Esophagus mucosa (tissue), 1 donor: Measurements from ENCODE around the gene SYT14. TPM values are rescaled to one million over a fixed set of nuclear protein-coding genes. Genes with fewer than 3 reads are reported as not detected.
"Not testable (repeated sequence)": the region's sequence is repeated elsewhere in the genome, so short reads cannot be mapped to it uniquely, and the experiment has no call there.

Source experiments
- ATAC-seq: fragments of 200-7000 bp; cut with Tn5 transposase; one replicate; pipeline ENCODE4 v1.9.1; 2020
- total RNA-seq: library from RNA; stranded (reverse); gene quantifications from one replicate; pipeline ENCODE4 v1.2.4, GENCODE V29; 2023
- donor health status: DM: yes; HTN: yes; CAD: no.

SYT14 gene
- total RNA-seq, 1 donor from 2014 or later: not detected

DNA sequence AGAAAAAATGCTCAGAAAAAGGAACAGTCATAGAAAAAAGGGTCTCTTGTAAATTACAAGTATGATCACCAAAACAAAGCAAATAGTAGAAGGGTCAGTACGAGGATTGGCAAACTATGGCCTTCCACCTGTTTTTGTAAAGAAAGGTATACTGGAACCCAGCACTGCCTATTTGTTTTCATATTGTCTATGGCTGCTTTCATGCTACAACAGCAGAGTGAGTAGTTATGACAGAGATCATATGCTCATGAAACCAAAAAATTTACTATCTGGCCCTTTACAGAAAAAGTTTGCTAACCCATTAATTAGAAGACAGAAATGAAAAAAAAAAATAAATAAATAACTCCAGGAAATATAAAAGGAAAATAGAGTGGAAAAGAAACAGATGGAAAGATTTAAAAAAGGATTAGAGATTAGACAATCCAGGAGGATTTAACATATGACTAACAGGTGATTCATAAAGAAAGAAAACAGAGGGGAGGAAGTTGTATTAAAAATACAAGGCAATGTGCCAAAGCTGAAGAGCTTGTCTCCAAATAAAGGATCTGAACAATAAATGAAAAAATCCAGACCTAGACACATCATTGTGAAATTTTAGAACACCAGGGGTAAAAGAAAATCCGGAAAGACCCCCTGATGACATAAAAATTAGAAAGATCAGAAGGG lies 186.0 kb downstream of the SYT14 start:
- ATAC-seq: no peak

GRCh38 chr1:210124736-210125135 lies 186.7 kb downstream of the SYT14 start:
- no peak for ATAC-seq

DNA sequence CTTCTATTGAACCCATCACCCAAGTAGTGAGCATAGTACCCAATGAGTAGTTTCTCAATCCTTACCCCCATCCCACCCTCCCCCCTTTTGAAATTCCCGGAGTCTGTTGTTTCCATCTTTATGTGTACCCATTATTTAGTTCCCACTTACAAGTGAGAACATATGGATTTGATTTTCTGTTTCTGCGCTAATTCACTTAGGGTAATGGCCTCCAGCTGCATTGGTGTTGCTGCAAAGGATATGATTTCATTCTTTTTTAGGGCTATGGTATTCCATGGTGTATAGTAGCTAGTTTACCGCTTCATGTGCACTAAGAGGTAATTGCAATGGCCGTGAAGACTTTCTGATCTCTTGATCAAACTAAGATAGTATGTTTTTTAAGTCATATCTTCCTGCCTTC lies 187.1 kb downstream of the SYT14 start:
- no peak for ATAC-seq

GRCh38 chr1:210129092-210129491 lies 191.1 kb downstream of the SYT14 start:
- no peak for ATAC-seq

DNA sequence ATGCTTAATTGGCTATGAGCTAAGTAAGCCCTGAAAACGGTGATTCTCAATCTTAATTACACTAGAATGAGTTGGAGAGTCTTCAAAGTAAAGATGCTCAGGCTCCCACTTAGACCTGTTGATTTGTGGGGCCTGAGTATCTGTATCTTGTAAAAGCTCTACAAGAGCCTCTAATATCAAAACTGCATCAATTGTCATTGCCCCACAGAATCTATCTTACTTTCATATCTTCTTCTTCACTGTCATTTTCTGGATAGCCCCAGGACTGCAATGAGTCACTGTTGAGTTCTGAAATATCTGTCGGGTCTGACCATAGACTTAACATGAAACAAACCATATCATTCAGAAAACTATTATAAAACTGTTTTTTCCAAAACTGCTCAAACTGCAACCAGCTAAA lies 191.7 kb downstream of the SYT14 start:
- ATAC-seq: no peak

DNA sequence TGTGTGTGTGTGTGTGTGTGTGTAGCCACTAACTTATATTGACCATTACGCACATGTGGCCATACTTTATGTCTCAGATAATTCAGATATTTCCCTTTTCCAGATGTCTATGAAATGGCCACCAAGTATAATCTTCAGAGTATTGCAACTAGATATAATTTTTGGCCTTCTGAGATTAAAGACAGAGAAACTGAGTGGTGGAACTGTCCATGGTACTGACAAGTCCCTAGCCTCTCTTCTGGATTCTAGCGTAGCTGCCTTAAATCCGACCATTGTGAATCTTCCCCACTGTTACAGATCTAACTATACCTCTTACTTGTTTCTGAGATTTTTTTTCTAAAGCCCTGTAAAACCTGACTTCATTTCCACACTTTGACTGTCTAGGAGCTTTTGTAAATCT lies 194.6 kb downstream of the SYT14 start:
- ATAC-seq: no peak

- no peak for ATAC-seq
These were observed 205.5 kb downstream of the SYT14 start for GRCh38 chr1:210143465-210144062.

- no peak for ATAC-seq
These were observed 206.7 kb downstream of the SYT14 start for GRCh38 chr1:210144736-210145135.

- ATAC-seq: no peak
These were observed 213.1 kb downstream of the SYT14 start for GRCh38 chr1:210151052-210151672.

DNA sequence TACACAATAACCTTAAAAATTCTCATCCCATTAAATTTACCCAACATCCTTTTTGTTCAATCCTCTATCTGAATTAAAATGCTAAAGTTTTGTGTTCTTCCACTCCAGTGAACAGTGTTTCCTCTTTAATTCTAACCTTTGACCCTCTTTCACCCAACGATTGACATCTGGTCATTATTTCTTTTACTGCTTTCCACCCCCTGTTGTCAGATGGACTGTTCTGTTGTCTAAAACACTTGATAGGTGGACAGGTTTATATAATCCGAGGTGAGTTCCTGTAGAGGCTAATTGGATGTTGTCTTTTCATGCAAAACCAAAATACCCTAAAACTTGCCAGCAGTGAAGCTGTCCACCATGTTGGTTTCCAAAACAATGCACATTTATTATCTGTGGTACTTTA lies 221.2 kb downstream of the SYT14 start:
- ATAC-seq: no peak

- no peak for ATAC-seq
These were observed 232.2 kb downstream of the SYT14 start for GRCh38 chr1:210170220-210170619.

- no peak for ATAC-seq
These were observed 236.1 kb downstream of the SYT14 start for GRCh38 chr1:210174133-210174532.

DNA sequence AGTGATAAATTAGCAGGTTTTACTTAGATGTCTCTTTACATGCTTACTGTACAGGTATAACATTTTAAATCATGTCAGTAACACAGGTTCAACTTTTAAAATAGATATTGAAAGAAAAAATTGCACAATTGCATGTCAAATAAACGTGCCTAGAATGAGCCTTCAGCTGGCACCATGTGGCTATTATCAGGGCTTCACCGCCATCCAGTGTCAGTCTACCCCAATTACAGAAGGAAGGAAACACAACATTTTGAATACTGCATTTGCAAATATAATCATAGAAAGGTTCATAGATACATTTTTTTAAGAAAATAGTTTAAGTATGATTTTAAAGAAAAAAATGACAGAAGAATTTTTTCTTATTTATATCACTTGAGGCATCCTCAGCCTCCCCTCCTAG lies 247.0 kb downstream of the SYT14 start:
- ATAC-seq: no peak

DNA sequence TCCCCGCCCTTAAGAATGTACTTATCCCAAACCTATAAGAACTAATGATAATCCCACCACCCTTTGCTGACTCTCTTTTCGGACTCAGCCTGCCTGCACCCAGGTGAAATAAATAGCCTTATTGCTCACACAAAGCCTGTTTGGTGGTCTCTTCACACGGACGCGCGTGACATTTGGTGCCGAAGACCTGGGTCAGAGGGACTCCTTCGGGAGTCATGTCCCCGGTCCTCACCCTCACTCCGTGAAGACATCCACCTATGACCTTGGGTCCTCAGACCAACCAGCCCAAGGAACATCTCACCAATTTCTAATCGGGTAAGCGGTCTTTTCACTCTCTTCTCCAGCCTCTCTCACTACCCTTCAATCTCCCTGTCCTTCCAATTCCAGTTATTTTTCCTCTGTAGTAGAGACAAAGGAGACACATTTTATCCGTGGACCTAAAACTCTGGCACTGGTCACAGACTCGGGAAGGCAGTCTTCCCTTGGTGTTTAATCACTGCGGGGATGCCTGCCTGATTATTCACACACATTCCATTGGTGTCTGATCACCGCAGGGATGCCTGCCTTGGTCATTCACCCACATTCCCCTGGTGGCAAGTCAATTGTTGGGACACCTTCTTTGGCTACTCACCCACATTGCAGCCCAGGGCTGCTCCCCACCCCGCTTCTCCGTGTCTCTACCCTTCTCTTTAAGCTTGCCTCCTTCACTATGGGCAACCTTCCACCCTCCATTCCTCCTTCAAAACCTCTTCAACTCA lies 250.0 kb downstream of the SYT14 start:
- ATAC-seq: not testable (repeated sequence)

DNA sequence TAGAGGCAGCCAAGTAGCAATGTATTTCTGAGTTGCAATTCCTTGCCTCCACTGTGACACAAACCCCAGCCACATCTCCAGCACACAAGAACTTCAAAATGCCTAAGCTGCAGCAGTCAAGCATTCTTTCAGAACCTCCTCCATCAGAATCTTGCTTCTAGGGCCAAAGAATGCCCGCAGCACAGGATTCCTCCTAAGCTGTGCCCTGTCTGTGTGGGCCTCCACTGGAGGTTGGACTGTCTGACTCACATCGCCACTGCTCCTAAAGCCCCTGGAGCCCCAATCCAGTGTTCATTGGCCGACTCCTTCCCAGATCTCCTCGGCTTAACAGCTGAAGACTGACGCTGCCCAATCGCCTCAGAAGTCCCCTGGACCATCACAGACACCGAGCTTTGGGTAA lies 251.4 kb downstream of the SYT14 start:
- ATAC-seq: no peak

- ATAC-seq: no peak
These were observed 257.7 kb downstream of the SYT14 start for GRCh38 chr1:210195635-210196160.

- not testable (repeated sequence) for ATAC-seq
These were observed 258.2 kb downstream of the SYT14 start for GRCh38 chr1:210196266-210196665.

- no peak for ATAC-seq
These were observed 260.8 kb downstream of the SYT14 start for GRCh38 chr1:210198840-210199239.

DNA sequence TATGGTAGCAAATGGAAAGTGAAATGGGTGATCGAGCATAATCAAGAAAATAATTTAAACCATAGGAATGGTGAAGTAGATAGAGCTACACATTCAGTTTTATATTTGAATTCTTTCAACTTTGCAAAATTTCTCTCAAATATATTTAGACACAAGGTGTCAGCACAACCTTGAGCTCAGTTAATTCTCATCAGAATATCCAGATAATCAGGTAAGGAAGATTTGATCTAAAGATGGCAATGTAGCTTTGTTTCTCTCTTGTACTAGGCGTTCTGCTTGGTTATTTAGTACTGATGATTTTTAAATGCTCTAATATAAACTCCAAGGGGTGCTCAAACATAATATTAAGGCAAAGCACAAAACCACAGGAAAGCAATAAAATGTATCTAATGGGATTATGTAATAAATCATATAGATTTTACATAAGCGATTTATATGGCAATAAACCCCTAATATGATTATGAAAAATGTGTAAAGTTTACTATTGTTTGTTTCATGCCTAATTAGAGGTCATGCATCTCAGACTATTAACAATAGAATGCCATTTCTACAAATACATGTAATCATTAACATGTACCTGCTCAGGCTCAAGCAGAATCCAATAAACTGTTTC lies 262.2 kb downstream of the SYT14 start:
- no peak for ATAC-seq

- no peak for ATAC-seq
These were observed 263.7 kb downstream of the SYT14 start for GRCh38 chr1:210201681-210202080.

- no peak for ATAC-seq
These were observed 269.8 kb downstream of the SYT14 start for GRCh38 chr1:210207597-210208450.

- ATAC-seq: no peak
These were observed 275.3 kb downstream of the SYT14 start for GRCh38 chr1:210213335-210213734.
